Neural progenitor cell (in vitro differentiated cells): Measurements from ENCODE around the gene ZSCAN10. TPM values are rescaled to one million over a fixed set of nuclear protein-coding genes. Genes with fewer than 3 reads are reported as not detected.

Source experiments
- DNase-seq: peaks from one replicate; pipeline ENCODE4 v3.0.0-alpha.2; 2016; ENCODE audit warnings: low spot score
- H2AFZ ChIP-seq: fragments of 200-600 bp; sonication (generic); replicated peaks from 2 replicates; pipeline ENCODE4 v1.6.1; 2016; ENCODE audit warnings: antibody characterized with exemption
- H3F3A ChIP-seq: fragments of 200-600 bp; sonication (generic); 2 replicates; pipeline ENCODE4 v1.6.1; 2016; ENCODE audit warnings: antibody characterized with exemption, low read depth
- H3K27ac ChIP-seq: fragments of 200-600 bp; sonication (generic); 2 replicates; pipeline ENCODE4 v1.5.1; 2016; ENCODE audit warnings: mild to moderate bottlenecking
- H3K27me3 ChIP-seq: fragments of 200-600 bp; sonication (generic); 2 replicates; pipeline ENCODE4 v1.6.1; 2016; ENCODE audit warnings: mild to moderate bottlenecking, moderate library complexity
- H3K36me3 ChIP-seq: fragments of 200-600 bp; sonication (generic); 2 replicates; pipeline ENCODE4 v1.5.1; 2016
- H3K4me1 ChIP-seq: fragments of 200-600 bp; sonication (generic); 2 replicates; pipeline ENCODE4 v1.6.1; 2016; ENCODE audit warnings: mixed run types
- H3K4me2 ChIP-seq: fragments of 200-600 bp; sonication (generic); 2 replicates; pipeline ENCODE4 v1.6.1; 2016
- H3K4me3 ChIP-seq: fragments of 200-600 bp; sonication (generic); 2 replicates; pipeline ENCODE4 v1.5.1; 2016
- H3K79me2 ChIP-seq: fragments of 200-600 bp; sonication (generic); 2 replicates; pipeline ENCODE4 v1.6.1; 2016; ENCODE audit warnings: low read depth
- H3K9ac ChIP-seq: fragments of 200-600 bp; sonication (generic); 2 replicates; pipeline ENCODE4 v1.6.1; 2016
- H3K9me3 ChIP-seq: fragments of 200-600 bp; sonication (generic); 2 replicates; pipeline ENCODE4 v1.5.1; 2016; ENCODE audit warnings: low read depth
- H4K20me1 ChIP-seq: fragments of 200-600 bp; sonication (generic); 2 replicates; pipeline ENCODE4 v1.6.1; 2016; ENCODE audit warnings: low read depth
- H3K27ac Mint-ChIP-seq: 3 replicates; pipeline ENCODE4 v1.8.0; 2021; ENCODE audit warnings: mixed read lengths
- H3K27me3 Mint-ChIP-seq: 2 replicates; pipeline ENCODE4 v1.8.0; 2022; ENCODE audit warnings: low read depth, mild to moderate bottlenecking, inconsistent platforms, moderate library complexity, mixed read lengths; ENCODE audit not compliant: insufficient read depth
- H3K36me3 Mint-ChIP-seq: 3 replicates; pipeline ENCODE4 v1.8.0; 2021; ENCODE audit warnings: mixed read lengths
- H3K4me1 Mint-ChIP-seq: 3 replicates; pipeline ENCODE4 v1.8.0; 2021; ENCODE audit warnings: mixed read lengths
- H3K4me3 Mint-ChIP-seq: 3 replicates; pipeline ENCODE4 v1.8.0; 2021; ENCODE audit warnings: mild to moderate bottlenecking, moderate library complexity, mixed read lengths
- H3K9me3 Mint-ChIP-seq: 3 replicates; pipeline ENCODE4 v1.8.0; 2020; ENCODE audit warnings: mixed read lengths
- CTCF ChIP-seq: fragments of 200-600 bp; sonication (generic); IDR thresholded peaks from 2 replicates; pipeline ENCODE4 v1.5.1; 2017; ENCODE audit warnings: antibody characterized with exemption, mild to moderate bottlenecking
- EZH2 ChIP-seq: fragments of 200-600 bp; sonication (generic); IDR thresholded peaks from 2 replicates; pipeline ENCODE4 v1.6.1; 2017; ENCODE audit warnings: antibody characterized with exemption, mild to moderate bottlenecking, moderate library complexity
- EZH2phosphoT487 ChIP-seq: fragments of 200-600 bp; sonication (generic); IDR thresholded peaks from 2 replicates; pipeline ENCODE4 v1.6.1; 2017; ENCODE audit warnings: antibody characterized with exemption
- total RNA-seq: library from RNA; depleted of rRNA; stranded (reverse); fragments of >200 nt; gene quantifications from 2 replicates; pipeline ENCODE4 v1.2.3, GENCODE V29; 2015; ENCODE audit warnings: low replicate concordance

The ZSCAN10 gene
- total RNA-seq, 1 donor from 2014 or later: 5.4 TPM

DNA sequence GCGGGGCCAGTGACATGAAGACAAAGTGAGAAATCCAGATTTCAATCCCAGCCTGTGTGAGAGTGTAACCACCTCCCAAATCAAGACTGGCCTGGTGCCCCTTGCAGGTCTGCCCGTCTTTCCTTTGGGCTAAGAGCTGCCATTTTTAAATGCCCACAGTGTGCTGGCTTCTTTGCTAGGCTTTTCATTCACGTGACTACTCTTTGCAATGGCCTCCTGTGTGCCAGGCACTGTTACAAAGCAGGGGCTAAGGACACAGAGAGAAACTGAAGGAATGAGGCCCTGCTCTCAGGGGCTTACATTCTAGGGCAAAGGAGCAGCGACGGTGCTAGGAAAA is 269 bp upstream of the ZSCAN10 start:
- H3K79me2 ChIP-seq: peaks cover 31% of the 10 kb centered on the region
- H3K36me3 ChIP-seq: no peaks in the 10 kb centered on the region
- Mint-ChIP-seq H3K27me3 (peaks cover 20% of the 10 kb centered on the region), H3K27ac (no peak overlapping the region), H3K4me3 (no peak overlapping the region), H3K36me3 (no peaks in the 10 kb centered on the region), H3K4me1 (peaks cover 47% of the 10 kb centered on the region), H3K9me3 (no peaks in the 10 kb centered on the region)
- H2AFZ ChIP-seq: peak overlapping the region; percentile 4
- H3K27ac ChIP-seq: no peak overlapping the region
- DNase-seq: peak; percentile 43
- H4K20me1 ChIP-seq: no peaks in the 10 kb centered on the region
- H3K27me3 ChIP-seq: peaks cover 6% of the 10 kb centered on the region
- H3K4me1 ChIP-seq: peaks cover 31% of the 10 kb centered on the region
- H3K4me2 ChIP-seq: peak overlapping the region; percentile 81
- peak overlapping the region; percentile 47 for H3K4me3 ChIP-seq
- H3F3A ChIP-seq: peaks cover 58% of the 10 kb centered on the region
- TF ChIP-seq EZH2phosphoT487: no peak
- no peak for TF ChIP-seq CTCF
- no peak overlapping the region for H3K9ac ChIP-seq
- no peaks in the 10 kb centered on the region for H3K9me3 ChIP-seq

GRCh38 chr16:3097266-3097665 is 1.8 kb downstream of the ZSCAN10 start:
- Histone ChIP-seq H3K4me3 (no peak overlapping the region), H3K27me3 (peaks cover 6% of the 10 kb centered on the region), H3K4me2 (peak overlapping the region; percentile 81), H3K36me3 (no peaks in the 10 kb centered on the region), H2AFZ (no peak overlapping the region), H3F3A (peaks cover 42% of the 10 kb centered on the region), H3K4me1 (peaks cover 31% of the 10 kb centered on the region), H3K27ac (no peak overlapping the region), H4K20me1 (no peaks in the 10 kb centered on the region), H3K79me2 (peaks cover 38% of the 10 kb centered on the region), H3K9me3 (no peaks in the 10 kb centered on the region), H3K9ac (no peak overlapping the region)
- peaks cover 18% of the 10 kb centered on the region for H3K27me3 Mint-ChIP-seq
- peak overlapping the region; percentile 2 for H3K4me3 Mint-ChIP-seq
- H3K9me3 Mint-ChIP-seq: no peaks in the 10 kb centered on the region
- peaks cover 44% of the 10 kb centered on the region for H3K4me1 Mint-ChIP-seq
- DNase-seq: no peak
- no peak overlapping the region for H3K27ac Mint-ChIP-seq
- H3K36me3 Mint-ChIP-seq: no peaks in the 10 kb centered on the region
- TF ChIP-seq CTCF: no peak
- no peak for TF ChIP-seq EZH2phosphoT487
- TF ChIP-seq EZH2: no peak

- Histone ChIP-seq H3K4me3 (no peak overlapping the region), H3F3A (peaks cover 33% of the 10 kb centered on the region), H3K9ac (no peak overlapping the region), H3K4me1 (peaks cover 28% of the 10 kb centered on the region), H4K20me1 (no peaks in the 10 kb centered on the region), H3K79me2 (peaks cover 38% of the 10 kb centered on the region), H3K27me3 (peaks cover 6% of the 10 kb centered on the region), H3K36me3 (no peaks in the 10 kb centered on the region), H3K9me3 (no peaks in the 10 kb centered on the region), H3K4me2 (no peak overlapping the region), H3K27ac (no peak overlapping the region), H2AFZ (no peak overlapping the region)
- no peak for DNase-seq
- Mint-ChIP-seq H3K36me3 (no peaks in the 10 kb centered on the region), H3K4me3 (no peak overlapping the region), H3K4me1 (peaks cover 40% of the 10 kb centered on the region), H3K27me3 (peaks cover 20% of the 10 kb centered on the region), H3K27ac (no peak overlapping the region), H3K9me3 (no peaks in the 10 kb centered on the region)
- TF ChIP-seq EZH2 (no peak), EZH2phosphoT487 (no peak), CTCF (no peak)
These were observed 2.7 kb downstream of the ZSCAN10 start for GRCh38 chr16:3096362-3096761.

DNA sequence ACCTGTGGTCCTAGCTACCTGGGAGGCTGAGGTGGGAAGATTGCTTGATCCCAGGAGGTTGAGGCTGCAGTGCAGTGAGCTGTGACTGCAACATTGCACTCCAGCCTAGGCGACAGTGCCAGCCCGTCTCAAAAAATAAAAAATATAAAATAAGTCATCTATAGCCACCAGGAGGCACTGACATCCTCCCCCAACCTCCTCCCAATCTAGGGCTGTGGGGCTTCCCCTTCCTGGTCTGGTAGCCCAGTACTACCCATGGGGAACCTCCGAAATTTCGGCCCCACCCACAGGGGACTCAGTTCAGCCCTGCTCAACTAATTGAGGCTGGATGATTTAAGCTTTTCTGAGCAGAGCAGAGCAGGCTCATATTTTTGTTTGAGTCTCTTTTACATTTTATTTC is 3.2 kb downstream of the ZSCAN10 start:
- Histone ChIP-seq H3K79me2 (peaks cover 38% of the 10 kb centered on the region), H4K20me1 (no peaks in the 10 kb centered on the region), H3K27me3 (peaks cover 6% of the 10 kb centered on the region), H3K4me2 (no peak overlapping the region), H3K4me1 (peaks cover 28% of the 10 kb centered on the region), H3K9ac (no peak overlapping the region), H3K9me3 (no peaks in the 10 kb centered on the region), H3K27ac (no peak overlapping the region), H3K4me3 (no peak overlapping the region), H3K36me3 (no peaks in the 10 kb centered on the region), H2AFZ (no peak overlapping the region), H3F3A (peaks cover 28% of the 10 kb centered on the region)
- H3K27me3 Mint-ChIP-seq: peaks cover 22% of the 10 kb centered on the region
- no peak for DNase-seq
- no peaks in the 10 kb centered on the region for H3K9me3 Mint-ChIP-seq
- H3K4me3 Mint-ChIP-seq: no peak overlapping the region
- TF ChIP-seq EZH2phosphoT487 (no peak), CTCF (no peak)
- no peak overlapping the region for H3K27ac Mint-ChIP-seq
- H3K36me3 Mint-ChIP-seq: no peaks in the 10 kb centered on the region
- H3K4me1 Mint-ChIP-seq: peaks cover 35% of the 10 kb centered on the region
